Measurements from ENCODE around the gene DRD2.

GRCh38 chr11:113504586-113504985, 29.4 kb upstream of the DRD2 start:
- no peak for TF ChIP-seq CTCF (conservative IDR thresholded peaks at IDR 0.05)
- no peak for TF ChIP-seq ZFX (IDR thresholded peaks at IDR 0.05)
